ENCODE results near the gene PPP2R2B.

PPP2R2B gene

GRCh38 chr5:146704949-146705665 is 173.4 kb downstream of the PPP2R2B start:
- DNase-seq (ENCODE audit: low read depth in 3 of 3, low spot score in 1 of 3): no peak

GRCh38 chr5:146703899-146704298 is 174.7 kb downstream of the PPP2R2B start:
- DNase-seq (ENCODE audit: low read depth in 3 of 3, low spot score in 1 of 3): no peak

- DNase-seq (ENCODE audit: low read depth in 3 of 3, low spot score in 1 of 3): no peak
Observed at GRCh38 chr5:146703499-146703898, 175.1 kb downstream of the PPP2R2B start.

GRCh38 chr5:146699664-146700418 is 178.7 kb downstream of the PPP2R2B start:
- DNase-seq (ENCODE audit: low read depth in 3 of 3, low spot score in 1 of 3): no peak

GRCh38 chr5:146699138-146699537 is 179.4 kb downstream of the PPP2R2B start:
- no peak for DNase-seq (ENCODE audit: low read depth in 3 of 3, low spot score in 1 of 3)

GRCh38 chr5:146698651-146699050 is 179.9 kb downstream of the PPP2R2B start:
- DNase-seq (ENCODE audit: low read depth in 3 of 3, low spot score in 1 of 3): no peak

- no peak for DNase-seq (ENCODE audit: low read depth in 3 of 3, low spot score in 1 of 3)
Observed at GRCh38 chr5:146697211-146697610, 181.3 kb downstream of the PPP2R2B start.

- no peak for DNase-seq (ENCODE audit: low read depth in 3 of 3, low spot score in 1 of 3)
Observed at GRCh38 chr5:146695646-146696045, 182.9 kb downstream of the PPP2R2B start.

GRCh38 chr5:146690880-146691355 is 187.6 kb downstream of the PPP2R2B start:
- no peak for DNase-seq (ENCODE audit: low read depth in 3 of 3, low spot score in 1 of 3)

GRCh38 chr5:146687630-146688029 is 190.9 kb downstream of the PPP2R2B start:
- DNase-seq (ENCODE audit: low read depth in 3 of 3, low spot score in 1 of 3): no peak

GRCh38 chr5:146683861-146684260 is 194.7 kb downstream of the PPP2R2B start:
- no peak for DNase-seq (ENCODE audit: low read depth in 3 of 3, low spot score in 1 of 3)

GRCh38 chr5:146682899-146683532 is 195.5 kb downstream of the PPP2R2B start:
- no peak for DNase-seq (ENCODE audit: low read depth in 3 of 3, low spot score in 1 of 3)

- no peak for DNase-seq (ENCODE audit: low read depth in 3 of 3, low spot score in 1 of 3)
Observed at GRCh38 chr5:146681585-146682105, 196.9 kb downstream of the PPP2R2B start.

GRCh38 chr5:146680846-146681584 is 197.5 kb downstream of the PPP2R2B start:
- DNase-seq (ENCODE audit: low read depth in 3 of 3, low spot score in 1 of 3): no peak

GRCh38 chr5:146675636-146676035 is 202.9 kb downstream of the PPP2R2B start:
- no peak for DNase-seq (ENCODE audit: low read depth in 3 of 3, low spot score in 1 of 3)

GRCh38 chr5:146672866-146673265 is 205.7 kb downstream of the PPP2R2B start:
- no peak for DNase-seq (ENCODE audit: low read depth in 3 of 3, low spot score in 1 of 3)

- DNase-seq (ENCODE audit: low read depth in 3 of 3, low spot score in 1 of 3): no peak
Observed at GRCh38 chr5:146671561-146672295, 206.8 kb downstream of the PPP2R2B start.

- DNase-seq (ENCODE audit: low read depth in 3 of 3, low spot score in 1 of 3): no peak
Observed at GRCh38 chr5:146669656-146670055, 208.9 kb downstream of the PPP2R2B start.

- no peak for DNase-seq (ENCODE audit: low read depth in 3 of 3, low spot score in 1 of 3)
Observed at GRCh38 chr5:146667633-146668272, 210.8 kb downstream of the PPP2R2B start.

- DNase-seq (ENCODE audit: low read depth in 3 of 3, low spot score in 1 of 3): no peak
Observed at GRCh38 chr5:146662229-146662628, 216.3 kb downstream of the PPP2R2B start.
